ENCODE data around the gene FOXC2.

DNA sequence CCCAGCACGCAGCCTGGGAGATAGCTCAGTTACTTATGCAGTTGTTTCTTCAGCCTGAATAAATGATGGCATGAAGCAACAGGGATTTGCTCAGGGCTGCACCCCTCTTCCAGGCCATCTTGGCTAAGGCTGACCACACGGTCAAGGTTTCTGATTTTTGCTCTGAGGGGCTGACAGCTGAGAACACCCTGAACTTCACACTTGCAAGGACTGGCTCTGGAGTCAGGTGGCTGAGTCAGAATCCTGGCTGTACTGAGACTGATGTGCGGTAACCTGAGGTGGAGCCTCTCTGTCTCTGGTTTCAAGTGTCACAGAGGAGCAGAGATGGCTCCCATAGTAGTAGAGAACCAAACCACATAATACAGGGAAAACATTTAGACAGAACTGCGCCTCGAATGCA lies 16.3 kb upstream of the FOXC2 start:
- TF ChIP-seq TAF1 (IDR thresholded peaks at IDR 0.05; ENCODE audit: low read depth, low read length) = no peak
- no peak for TF ChIP-seq POLR2A (IDR thresholded peaks at IDR 0.05; ENCODE audit: low read depth, low read length)
- no peak for TF ChIP-seq SPI1 (IDR thresholded peaks at IDR 0.05; ENCODE audit: low read depth, low read length)
